IgD-negative memory B cell (primary cell): Measurements from ENCODE around the gene IFIH1. TPM values are rescaled to one million over a fixed set of nuclear protein-coding genes. Genes with fewer than 3 reads are reported as not detected.

Experiments
- H3K27ac Mint-ChIP-seq, 3 donors: one replicate each; pipeline ENCODE4 v1.8.0; 2020 to 2022; ENCODE audit warnings: mild to moderate bottlenecking in 3 of 3, mixed read lengths in 3 of 3, moderate library complexity in 1 of 3
- H3K27me3 Mint-ChIP-seq: one replicate; pipeline ENCODE4 v1.8.0; 2021; ENCODE audit warnings: mixed read lengths
- H3K36me3 Mint-ChIP-seq: one replicate; pipeline ENCODE4 v1.8.0; 2020; ENCODE audit warnings: mild to moderate bottlenecking, mixed read lengths
- H3K4me1 Mint-ChIP-seq, 3 donors: one replicate each; pipeline ENCODE4 v1.8.0; 2020 to 2022; ENCODE audit warnings: mixed read lengths in 3 of 3, mild to moderate bottlenecking in 1 of 3
- H3K4me3 Mint-ChIP-seq, 4 donors: one replicate each; pipeline ENCODE4 v1.8.0; 2020 to 2022; ENCODE audit warnings: mild to moderate bottlenecking in 4 of 4, mixed read lengths in 4 of 4, moderate library complexity in 3 of 4
- H3K9me3 Mint-ChIP-seq, 3 donors: one replicate each; pipeline ENCODE4 v1.8.0; 2020 to 2021; ENCODE audit warnings: mixed read lengths in 3 of 3, mild to moderate bottlenecking in 1 of 3
- polyA plus RNA-seq: library from polyadenylated mRNA; unstranded; fragments of 300-500 nt; fragmentation: Illumina TruSeq; gene quantifications from one replicate; pipeline ENCODE4 v1.2.3, GENCODE V29; 2021

Gene IFIH1
- polyA plus RNA-seq, 1 donor from 2014 or later = 31.1 TPM

DNA sequence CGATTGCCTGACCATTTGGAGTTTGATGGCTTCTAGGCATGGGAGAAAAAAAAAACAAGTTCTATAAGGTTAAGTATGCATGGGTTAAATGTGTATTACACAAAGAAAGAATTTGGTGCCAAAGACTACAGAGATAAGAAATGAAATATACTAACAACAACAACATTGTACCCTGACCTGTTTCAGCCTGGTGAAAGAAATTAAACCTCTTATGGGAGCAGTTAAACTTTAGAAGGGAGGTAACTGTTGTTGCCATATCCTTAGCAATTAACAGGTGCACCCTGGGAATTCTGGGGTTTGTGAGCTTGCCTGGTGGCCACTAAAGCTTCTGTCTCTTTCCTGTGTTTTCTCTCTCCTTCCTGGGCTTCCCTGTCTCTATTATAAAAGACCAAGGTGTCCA, 6.5 kb upstream of the IFIH1 start:
- Mint-ChIP-seq H3K4me1 (peaks cover 13 to 20% (median 19%) of the 10 kb centered on the region in 3 donors), H3K27ac (no peak overlapping the region), H3K4me3 (no peak overlapping the region), H3K27me3 (no peaks in the 10 kb centered on the region), H3K9me3 (no peaks in the 10 kb centered on the region), H3K36me3 (no peaks in the 10 kb centered on the region)

DNA sequence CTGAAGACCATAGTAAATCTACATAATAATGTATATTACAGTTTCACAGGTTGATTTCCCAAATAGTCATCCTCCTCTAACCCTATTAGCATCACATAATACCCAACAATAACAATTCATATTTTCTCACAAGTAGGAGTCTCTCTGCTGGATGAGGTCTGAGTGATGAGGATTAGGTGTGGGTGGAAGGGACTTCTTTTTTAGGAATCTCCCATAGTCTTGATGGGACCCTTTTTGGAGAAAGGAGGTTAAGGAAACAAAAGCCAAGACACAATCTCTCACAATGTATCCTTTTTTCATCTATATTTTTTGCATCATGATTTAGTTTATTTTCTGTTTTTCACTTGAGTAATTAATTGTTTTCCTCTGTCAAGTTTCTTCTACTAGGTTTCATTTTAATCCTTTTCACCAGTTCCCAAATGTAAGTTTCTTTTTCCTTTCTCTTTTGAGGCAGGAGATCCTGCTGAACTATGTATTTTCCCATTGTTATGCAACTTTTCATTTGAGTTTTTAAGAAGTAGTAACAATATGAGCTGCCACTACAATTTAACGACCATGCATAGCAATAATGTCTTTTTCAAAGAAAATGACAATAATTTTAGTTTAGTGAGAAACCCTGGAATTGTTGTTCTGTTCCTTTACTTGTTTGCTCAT, 2.5 kb upstream of the IFIH1 start:
- H3K4me3 Mint-ChIP-seq = peak overlapping the region in 3 of 4 donors; percentile 13 to 68 (median 48)

DNA sequence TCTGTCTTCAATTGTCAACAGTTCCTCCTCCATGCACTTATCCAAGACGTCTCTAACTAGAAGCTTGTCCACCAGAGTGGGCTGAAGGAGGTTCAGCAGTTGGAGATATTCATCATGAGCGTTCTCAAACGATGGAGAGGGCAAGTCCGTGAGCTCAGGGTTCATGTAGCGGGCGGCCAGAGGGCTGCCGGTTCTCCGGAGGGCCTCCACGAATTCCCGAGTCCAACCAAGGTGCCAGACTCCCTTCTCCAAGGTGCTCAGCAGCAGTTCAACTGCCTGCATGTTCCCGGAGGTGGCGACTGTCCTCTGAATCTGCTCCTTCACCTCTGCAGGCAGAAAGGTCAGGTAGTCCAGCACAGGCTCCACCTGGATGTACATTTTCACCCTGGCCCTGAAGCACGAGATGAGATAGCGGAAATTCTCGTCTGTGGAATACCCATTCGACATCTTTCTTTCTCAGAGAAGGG, 590 bp downstream of the IFIH1 start:
- peak overlapping the region; percentile 97 to 100 (median 100) for H3K27ac Mint-ChIP-seq
- peaks cover 8% of the 10 kb centered on the region for H3K36me3 Mint-ChIP-seq
- no peaks in the 10 kb centered on the region for H3K9me3 Mint-ChIP-seq
- peak overlapping the region; percentile 93 to 100 (median 98) for H3K4me3 Mint-ChIP-seq
- H3K4me1 Mint-ChIP-seq = peaks cover 47 to 56% (median 49%) of the 10 kb centered on the region in 3 donors
- peaks cover 1% of the 10 kb centered on the region for H3K27me3 Mint-ChIP-seq

More for the DNA sequence above, 2.5 kb upstream of the IFIH1 start:
- peak overlapping the region; percentile 97 to 100 (median 100) for H3K27ac Mint-ChIP-seq
- no peaks in the 10 kb centered on the region for H3K36me3 Mint-ChIP-seq
- H3K27me3 Mint-ChIP-seq = peaks cover 1% of the 10 kb centered on the region
- H3K4me1 Mint-ChIP-seq = peaks cover 31 to 36% (median 35%) of the 10 kb centered on the region in 3 donors
- no peaks in the 10 kb centered on the region for H3K9me3 Mint-ChIP-seq

DNA sequence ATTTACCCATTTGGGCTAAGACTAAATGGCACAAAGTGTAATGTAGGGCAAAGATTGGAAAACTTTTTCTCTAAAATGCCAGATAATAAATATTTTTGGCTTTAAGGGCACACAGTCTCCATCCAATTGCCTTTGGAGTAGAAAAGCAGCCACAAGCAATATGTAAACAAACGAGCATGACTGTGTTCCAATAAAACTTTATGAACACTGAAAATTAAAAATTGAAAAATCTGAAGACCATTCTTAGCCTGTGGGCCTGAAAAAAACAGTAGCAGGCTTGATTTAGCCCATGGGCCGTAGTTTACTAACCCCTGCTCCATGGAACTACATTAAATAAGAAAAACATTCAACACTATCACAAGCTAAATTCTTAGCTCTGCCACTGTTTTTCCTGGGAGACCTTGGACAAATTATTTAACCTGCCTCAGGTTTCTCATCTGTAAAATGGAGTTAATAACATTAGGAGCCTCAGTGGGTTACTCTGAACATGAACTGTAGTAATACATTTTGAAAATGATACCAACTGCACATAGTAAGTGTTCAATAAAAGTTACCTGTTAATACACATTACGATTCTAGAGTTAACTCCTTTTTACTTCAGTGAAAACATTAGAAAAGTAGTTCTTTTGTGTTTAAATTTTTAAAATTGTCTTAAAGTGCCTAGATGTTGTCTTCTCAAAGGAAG, 1.3 kb downstream of the IFIH1 start:
- Mint-ChIP-seq H3K4me3 (peak overlapping the region; percentile 93 to 100 (median 98)), H3K27me3 (peaks cover 1% of the 10 kb centered on the region), H3K36me3 (peaks cover 8% of the 10 kb centered on the region), H3K4me1 (peaks cover 47 to 62% (median 55%) of the 10 kb centered on the region in 3 donors), H3K27ac (peak overlapping the region; percentile 97 to 100 (median 100)), H3K9me3 (no peaks in the 10 kb centered on the region)

DNA sequence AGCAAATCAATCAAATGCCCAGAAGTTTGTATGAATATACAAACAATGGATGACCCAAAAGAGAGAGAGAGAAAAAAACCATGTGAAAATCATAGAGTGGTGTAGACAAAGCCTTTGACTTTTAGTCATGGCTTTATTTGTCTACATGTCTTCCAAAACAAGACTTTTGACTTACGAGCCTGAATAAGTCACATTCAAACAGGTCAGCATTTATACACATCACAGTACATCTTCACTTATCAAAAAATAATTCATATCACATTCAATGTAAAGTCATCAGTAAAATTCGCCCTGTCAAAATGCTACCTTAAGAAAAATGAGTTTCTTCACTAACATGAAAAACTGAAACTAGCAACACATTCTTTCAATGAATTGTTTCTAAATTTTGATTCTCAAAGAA, 1.9 kb downstream of the IFIH1 start:
- peak overlapping the region; percentile 93 to 100 (median 98) for H3K4me3 Mint-ChIP-seq
- peak overlapping the region; percentile 97 to 100 (median 100) for H3K27ac Mint-ChIP-seq
- peaks cover 8% of the 10 kb centered on the region for H3K36me3 Mint-ChIP-seq
- H3K27me3 Mint-ChIP-seq = peaks cover 1% of the 10 kb centered on the region
- H3K4me1 Mint-ChIP-seq = peaks cover 47 to 65% (median 58%) of the 10 kb centered on the region in 3 donors
- no peaks in the 10 kb centered on the region for H3K9me3 Mint-ChIP-seq

DNA sequence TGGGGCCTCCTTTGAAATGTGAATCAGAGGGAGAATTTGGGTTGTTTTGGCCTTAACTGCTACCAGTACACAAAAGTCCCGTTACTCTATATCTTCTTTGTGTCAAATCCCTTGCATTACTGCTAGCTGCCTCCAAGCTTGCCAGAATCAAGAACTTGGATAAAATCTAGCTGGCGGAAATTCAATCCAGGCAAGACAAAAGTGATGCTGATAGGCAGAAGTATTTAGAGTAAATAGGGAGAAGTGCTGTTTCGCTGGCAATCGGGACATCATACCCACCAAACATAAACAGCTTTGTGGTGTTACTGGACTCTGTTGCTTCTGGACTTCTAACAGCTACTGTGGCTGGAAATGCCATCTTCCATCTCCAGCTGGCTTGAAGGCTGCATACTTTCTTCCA, 2.5 kb downstream of the IFIH1 start:
- no peaks in the 10 kb centered on the region for H3K9me3 Mint-ChIP-seq
- H3K4me3 Mint-ChIP-seq = peak overlapping the region; percentile 93 to 100 (median 98)
- peak overlapping the region in 2 of 3 donors; percentile 97 to 100 for H3K27ac Mint-ChIP-seq
- peaks cover 10% of the 10 kb centered on the region for H3K36me3 Mint-ChIP-seq
- peaks cover 1% of the 10 kb centered on the region for H3K27me3 Mint-ChIP-seq
- peaks cover 44 to 62% (median 51%) of the 10 kb centered on the region in 3 donors for H3K4me1 Mint-ChIP-seq

DNA sequence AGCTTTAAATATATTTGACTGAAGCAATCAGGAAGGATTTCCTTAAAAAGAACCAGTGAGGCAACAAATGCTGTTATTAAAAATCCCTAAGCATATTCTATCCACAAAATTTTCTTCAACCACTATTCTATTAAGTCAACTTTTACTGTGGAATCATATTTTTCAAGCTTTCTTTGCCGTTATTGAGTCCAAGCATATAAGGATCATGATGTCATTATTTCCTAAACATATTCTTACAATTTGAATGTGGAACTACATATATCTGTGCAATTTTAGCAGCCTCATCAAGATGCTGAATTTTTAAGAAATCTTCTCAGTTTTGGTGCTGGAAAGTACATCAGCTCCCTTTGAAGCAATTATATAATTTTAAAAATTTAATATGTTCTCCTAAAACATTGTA, 5.6 kb downstream of the IFIH1 start:
- peak overlapping the region in 1 of 4 donors; percentile 17 for H3K4me3 Mint-ChIP-seq
- H3K4me1 Mint-ChIP-seq = peaks cover 27 to 54% (median 43%) of the 10 kb centered on the region in 3 donors
- no peaks in the 10 kb centered on the region for H3K27me3 Mint-ChIP-seq
- no peaks in the 10 kb centered on the region for H3K9me3 Mint-ChIP-seq
- peak overlapping the region in 1 of 3 donors; percentile 74 for H3K27ac Mint-ChIP-seq
- peaks cover 19% of the 10 kb centered on the region for H3K36me3 Mint-ChIP-seq

DNA sequence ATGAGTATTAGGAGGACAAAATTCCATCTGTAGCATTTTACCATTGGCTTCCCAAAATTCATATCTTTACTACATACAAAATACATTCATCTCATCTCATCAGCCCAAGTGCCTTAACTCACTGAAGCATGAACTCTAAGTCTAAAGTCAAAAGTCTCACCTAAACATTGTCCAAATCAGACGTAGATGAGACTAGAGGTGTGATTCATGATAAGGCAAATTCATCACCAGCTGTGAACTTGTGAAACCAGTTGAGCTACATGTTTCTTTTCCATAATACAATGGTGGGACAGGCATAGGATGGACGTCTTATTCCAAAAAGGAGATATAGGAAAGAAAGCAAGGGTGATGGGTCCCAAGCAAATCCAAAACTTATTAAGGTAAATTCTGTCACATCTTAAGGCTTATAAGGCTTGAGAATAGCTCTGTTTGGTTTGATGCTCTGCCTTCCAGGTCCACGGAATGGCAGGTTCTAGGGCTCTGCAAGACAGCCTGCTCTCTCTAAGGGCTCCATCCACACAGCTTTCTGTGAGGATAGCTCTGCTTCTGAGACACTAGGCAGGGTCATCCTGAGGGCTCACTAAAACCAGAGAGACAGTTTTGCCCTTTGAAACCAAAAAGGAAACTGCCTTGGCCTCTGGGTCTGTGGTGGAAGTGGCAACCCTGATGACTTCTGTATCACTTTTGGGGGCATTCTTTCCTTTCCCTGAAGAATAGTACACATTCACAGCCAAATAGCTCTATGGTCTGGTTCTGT, 9.6 kb downstream of the IFIH1 start:
- Mint-ChIP-seq H3K27me3 (no peaks in the 10 kb centered on the region), H3K4me1 (peaks cover 0 to 33% (median 19%) of the 10 kb centered on the region in 3 donors), H3K9me3 (no peaks in the 10 kb centered on the region), H3K27ac (peak overlapping the region in 2 of 3 donors; percentile 41 to 88), H3K36me3 (peaks cover 11% of the 10 kb centered on the region), H3K4me3 (no peak overlapping the region)

DNA sequence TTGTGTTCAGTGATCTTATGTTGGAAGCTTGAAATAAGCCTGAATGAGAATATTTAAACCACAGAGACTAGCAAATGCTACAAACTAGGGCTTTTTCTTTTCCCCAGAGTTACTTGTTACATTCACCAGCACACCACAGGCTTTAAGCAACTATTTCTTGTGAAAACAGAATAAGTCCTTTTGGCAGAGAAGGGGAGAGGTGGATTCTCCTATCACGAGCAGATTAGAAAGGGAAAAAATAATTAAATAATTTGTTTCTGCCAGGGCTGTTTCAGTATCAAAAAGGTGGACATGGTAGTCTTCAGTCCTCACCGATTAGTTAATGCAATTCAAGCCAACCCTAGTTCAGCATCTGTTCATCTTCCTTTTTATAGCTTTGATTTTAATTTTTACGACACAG, 12.6 kb downstream of the IFIH1 start:
- H3K4me1 Mint-ChIP-seq = peaks cover 0 to 16% (median 9%) of the 10 kb centered on the region in 3 donors
- no peaks in the 10 kb centered on the region for H3K27me3 Mint-ChIP-seq
- H3K9me3 Mint-ChIP-seq = no peaks in the 10 kb centered on the region
- no peak overlapping the region for H3K4me3 Mint-ChIP-seq
- no peak overlapping the region for H3K27ac Mint-ChIP-seq
- H3K36me3 Mint-ChIP-seq = peaks cover 9% of the 10 kb centered on the region

DNA sequence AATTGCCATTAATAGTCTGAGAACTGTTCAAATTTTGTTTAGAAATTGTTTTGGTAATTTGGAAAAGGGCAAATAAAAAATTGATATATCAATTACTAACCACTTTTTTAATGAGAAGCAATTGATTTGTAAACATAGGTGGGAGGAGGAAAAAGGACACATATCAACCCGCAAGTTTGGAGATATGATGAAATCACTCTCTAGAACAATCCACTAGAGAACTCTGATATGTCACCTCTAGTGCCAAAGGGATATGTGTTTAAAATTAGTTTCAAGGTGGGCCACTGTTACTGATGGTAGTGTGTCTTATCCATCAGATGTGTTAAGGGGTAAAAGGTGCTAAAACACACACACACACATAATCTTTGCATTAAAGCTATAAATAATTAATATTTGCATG, 16.6 kb downstream of the IFIH1 start:
- H3K36me3 Mint-ChIP-seq = no peaks in the 10 kb centered on the region
- no peak overlapping the region for H3K4me3 Mint-ChIP-seq
- H3K27me3 Mint-ChIP-seq = no peaks in the 10 kb centered on the region
- H3K9me3 Mint-ChIP-seq = no peaks in the 10 kb centered on the region
- no peak overlapping the region for H3K27ac Mint-ChIP-seq
- H3K4me1 Mint-ChIP-seq = peaks cover 2 to 6% (median 4%) of the 10 kb centered on the region in 3 donors

DNA sequence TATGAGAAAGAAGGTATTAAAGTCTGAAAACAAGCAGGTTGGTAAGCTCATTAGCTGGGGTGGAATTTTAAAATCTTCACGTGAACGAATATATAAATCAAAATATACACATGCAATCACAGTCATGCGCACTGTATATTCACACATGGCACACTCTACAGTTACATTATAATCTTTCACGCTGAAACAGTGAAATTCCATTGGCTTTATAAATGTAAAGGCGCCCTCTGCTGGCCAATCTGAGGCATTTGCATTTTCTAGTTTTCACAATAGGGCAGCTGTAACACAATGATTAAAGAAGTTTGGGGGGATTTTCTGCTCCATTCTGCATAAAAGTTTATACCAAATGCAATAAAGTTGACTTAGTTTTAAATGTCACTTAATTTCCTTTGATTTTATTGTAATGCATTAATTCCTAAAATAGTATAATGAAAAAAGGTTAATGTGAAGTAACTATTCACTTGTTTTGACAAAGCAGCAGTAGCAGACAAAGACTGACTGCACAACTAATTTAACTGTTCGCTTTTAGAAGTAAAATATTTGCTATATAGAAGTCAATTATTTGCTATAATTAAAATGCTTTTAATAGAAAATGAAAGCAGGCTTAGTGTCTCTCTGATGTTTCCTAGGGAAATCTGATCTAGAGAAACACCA, 17.2 kb downstream of the IFIH1 start:
- Mint-ChIP-seq H3K27me3 (no peaks in the 10 kb centered on the region), H3K4me3 (no peak overlapping the region), H3K27ac (no peak overlapping the region), H3K4me1 (peaks cover 2 to 6% (median 4%) of the 10 kb centered on the region in 3 donors), H3K9me3 (no peaks in the 10 kb centered on the region), H3K36me3 (no peaks in the 10 kb centered on the region)

DNA sequence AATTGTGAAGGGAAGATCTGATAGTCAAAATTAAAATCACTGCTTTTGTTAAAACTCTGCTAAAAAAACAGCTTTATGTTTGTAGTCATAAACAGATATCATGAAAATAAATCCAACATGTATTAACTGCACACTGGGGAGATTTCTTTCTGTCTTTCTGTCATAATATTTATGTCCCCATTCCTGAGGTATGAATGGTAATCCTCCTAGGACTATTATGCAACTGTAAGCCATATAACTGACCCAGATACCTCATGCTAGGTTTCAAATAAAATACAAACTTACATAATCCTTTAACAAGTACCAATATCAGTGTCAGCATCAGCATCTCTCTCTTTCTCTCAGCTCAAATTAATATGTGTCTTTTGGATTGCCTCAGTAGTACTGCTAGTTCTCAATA, 18.2 kb downstream of the IFIH1 start:
- Mint-ChIP-seq H3K4me3 (no peak overlapping the region), H3K9me3 (no peaks in the 10 kb centered on the region), H3K27me3 (no peaks in the 10 kb centered on the region), H3K27ac (no peak overlapping the region), H3K36me3 (no peaks in the 10 kb centered on the region), H3K4me1 (peaks cover 2 to 6% (median 4%) of the 10 kb centered on the region in 3 donors)

DNA sequence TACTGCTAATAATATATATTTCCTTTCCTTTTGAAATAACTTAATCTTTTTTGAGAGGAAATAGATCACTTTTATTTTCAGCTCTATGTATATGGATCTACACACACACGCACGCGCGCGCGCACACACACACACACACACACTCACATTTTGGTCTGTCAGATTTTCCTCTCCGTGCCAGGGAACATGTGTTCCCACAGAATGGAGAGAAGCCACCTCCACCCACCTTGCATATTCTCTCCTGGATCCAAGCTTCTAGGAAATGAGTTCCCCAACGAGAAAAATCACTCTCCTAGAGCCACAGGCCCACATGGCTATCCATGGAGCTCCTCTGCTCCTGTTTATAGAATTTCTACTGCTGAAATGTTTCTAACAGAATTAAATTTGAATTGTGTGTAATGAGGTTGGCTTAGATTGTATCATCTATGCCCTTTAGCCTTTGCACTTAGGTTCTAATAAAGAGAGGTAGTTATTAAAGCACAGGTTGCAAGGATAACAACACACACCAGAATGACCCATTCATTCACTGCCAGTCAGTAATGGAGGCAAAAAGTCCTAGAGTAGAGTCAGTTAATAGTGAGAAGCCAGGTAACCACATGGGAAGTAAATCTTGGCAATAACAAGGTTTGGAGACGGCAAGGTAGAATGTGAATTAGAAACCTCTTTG, 19.7 kb downstream of the IFIH1 start:
- H3K9me3 Mint-ChIP-seq = no peaks in the 10 kb centered on the region
- no peaks in the 10 kb centered on the region for H3K27me3 Mint-ChIP-seq
- no peaks in the 10 kb centered on the region for H3K36me3 Mint-ChIP-seq
- H3K4me3 Mint-ChIP-seq = no peak overlapping the region
- H3K27ac Mint-ChIP-seq = no peak overlapping the region
- peaks cover 2 to 6% (median 4%) of the 10 kb centered on the region in 3 donors for H3K4me1 Mint-ChIP-seq

DNA sequence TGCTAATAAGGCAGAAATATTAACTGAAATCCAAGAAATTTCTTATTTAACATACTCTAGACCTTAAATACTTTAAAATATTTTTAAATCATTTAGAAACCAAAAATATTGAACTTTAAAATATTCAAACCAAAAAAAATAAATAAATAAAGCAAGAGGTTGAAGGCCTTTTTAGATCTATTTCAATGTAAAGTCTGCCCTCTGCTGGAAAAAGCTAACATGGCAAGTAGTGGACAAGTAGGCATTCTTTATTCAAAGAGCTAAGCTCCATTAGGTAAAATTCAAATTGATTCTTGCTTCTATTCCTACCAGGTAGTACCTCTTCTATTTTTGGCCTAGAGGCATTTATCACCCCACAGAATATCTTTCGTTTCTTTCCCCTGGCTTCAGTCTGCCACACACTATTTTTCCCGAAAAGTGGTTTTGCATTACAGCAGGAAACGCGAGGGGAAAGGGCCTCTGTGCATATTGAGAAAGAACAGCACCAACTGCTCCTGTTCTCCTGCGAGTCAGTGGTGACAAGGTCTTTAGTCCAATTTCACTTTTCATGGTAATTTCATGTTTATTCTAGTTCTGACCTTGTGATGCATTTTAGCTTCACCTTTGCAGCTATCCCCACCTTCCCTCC, 20.4 kb downstream of the IFIH1 start:
- H3K4me1 Mint-ChIP-seq = peaks cover 2 to 6% (median 4%) of the 10 kb centered on the region in 3 donors
- H3K9me3 Mint-ChIP-seq = no peaks in the 10 kb centered on the region
- no peaks in the 10 kb centered on the region for H3K36me3 Mint-ChIP-seq
- no peak overlapping the region for H3K27ac Mint-ChIP-seq
- H3K27me3 Mint-ChIP-seq = no peaks in the 10 kb centered on the region
- H3K4me3 Mint-ChIP-seq = no peak overlapping the region
